HL-60 (cell line): Measurements from ENCODE around the gene PDE8B.

Experiments
- DNase-seq, 2 experiments: peaks; one replicate each; pipeline ENCODE4 v3.0.0-alpha.2; 2010 to 2020; ENCODE audit warnings: low read depth in 1 of 2, low spot score in 1 of 2
- H3K27ac ChIP-seq: fragments of 250-450 bp; sonication (Bioruptor Pico); replicated peaks from 2 replicates; pipeline ENCODE4 v1.5.1; 2020; ENCODE audit warnings: mild to moderate bottlenecking, moderate library complexity
- H3K27me3 ChIP-seq: fragments of 250-450 bp; sonication (Bioruptor Pico); 2 replicates; pipeline ENCODE4 v1.5.1; 2021; ENCODE audit warnings: mild to moderate bottlenecking, moderate library complexity; ENCODE audit not compliant: insufficient read depth, poor library complexity, severe bottlenecking
- H3K4me3 ChIP-seq: replicated peaks from 2 replicates; pipeline ENCODE4 v1.5.1; 2011; ENCODE audit warnings: mild to moderate bottlenecking, control low read depth, low read length; ENCODE audit not compliant: insufficient read depth
- GABPA ChIP-seq: IDR thresholded peaks from 2 replicates; pipeline ENCODE4 v1.6.1; 2012; ENCODE audit warnings: low read depth
- POLR2AphosphoS5 ChIP-seq: IDR thresholded peaks from 2 replicates; pipeline ENCODE4 v1.6.1; 2012; ENCODE audit warnings: low read depth
- SPI1 ChIP-seq: IDR thresholded peaks from 2 replicates; pipeline ENCODE4 v1.6.1; 2012; ENCODE audit warnings: low read depth, mild to moderate bottlenecking, borderline replicate concordance
- TF ChIP-seq, protein P1 (sequence below): IDR thresholded peaks from 2 replicates; pipeline ENCODE4 v1.6.1; 2012; ENCODE audit warnings: low read depth; ENCODE audit not compliant: insufficient replicate concordance
- TF ChIP-seq, protein P2 (sequence below): IDR thresholded peaks from one replicate; pipeline ENCODE4 v1.5.1; 2011; ENCODE audit warnings: low read length, control low read depth, inconsistent platforms; ENCODE audit not compliant: insufficient read depth

Gene PDE8B

DNA sequence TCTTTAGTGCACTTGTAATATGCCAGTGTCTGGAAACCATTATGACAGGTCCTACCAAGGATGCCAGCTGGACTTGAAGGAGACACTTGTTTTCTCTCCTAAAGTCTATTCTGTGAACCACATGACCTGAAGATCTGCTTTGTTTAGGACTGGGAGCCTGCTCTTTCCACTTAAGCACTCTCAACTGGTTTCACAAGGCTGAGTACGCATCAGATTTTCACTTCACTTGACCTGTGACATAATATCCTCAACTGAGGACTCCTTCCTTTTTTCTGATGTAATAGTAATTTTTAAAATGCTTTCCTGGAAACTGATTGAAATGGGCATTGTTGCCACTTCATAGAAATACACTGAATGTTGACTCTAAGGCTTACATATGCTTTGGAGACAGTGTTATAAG lies 52.2 kb downstream of the PDE8B start:
- TF ChIP-seq SPI1, result no peak
- no peak for TF ChIP-seq POLR2AphosphoS5
- TF ChIP-seq, protein P1, sequence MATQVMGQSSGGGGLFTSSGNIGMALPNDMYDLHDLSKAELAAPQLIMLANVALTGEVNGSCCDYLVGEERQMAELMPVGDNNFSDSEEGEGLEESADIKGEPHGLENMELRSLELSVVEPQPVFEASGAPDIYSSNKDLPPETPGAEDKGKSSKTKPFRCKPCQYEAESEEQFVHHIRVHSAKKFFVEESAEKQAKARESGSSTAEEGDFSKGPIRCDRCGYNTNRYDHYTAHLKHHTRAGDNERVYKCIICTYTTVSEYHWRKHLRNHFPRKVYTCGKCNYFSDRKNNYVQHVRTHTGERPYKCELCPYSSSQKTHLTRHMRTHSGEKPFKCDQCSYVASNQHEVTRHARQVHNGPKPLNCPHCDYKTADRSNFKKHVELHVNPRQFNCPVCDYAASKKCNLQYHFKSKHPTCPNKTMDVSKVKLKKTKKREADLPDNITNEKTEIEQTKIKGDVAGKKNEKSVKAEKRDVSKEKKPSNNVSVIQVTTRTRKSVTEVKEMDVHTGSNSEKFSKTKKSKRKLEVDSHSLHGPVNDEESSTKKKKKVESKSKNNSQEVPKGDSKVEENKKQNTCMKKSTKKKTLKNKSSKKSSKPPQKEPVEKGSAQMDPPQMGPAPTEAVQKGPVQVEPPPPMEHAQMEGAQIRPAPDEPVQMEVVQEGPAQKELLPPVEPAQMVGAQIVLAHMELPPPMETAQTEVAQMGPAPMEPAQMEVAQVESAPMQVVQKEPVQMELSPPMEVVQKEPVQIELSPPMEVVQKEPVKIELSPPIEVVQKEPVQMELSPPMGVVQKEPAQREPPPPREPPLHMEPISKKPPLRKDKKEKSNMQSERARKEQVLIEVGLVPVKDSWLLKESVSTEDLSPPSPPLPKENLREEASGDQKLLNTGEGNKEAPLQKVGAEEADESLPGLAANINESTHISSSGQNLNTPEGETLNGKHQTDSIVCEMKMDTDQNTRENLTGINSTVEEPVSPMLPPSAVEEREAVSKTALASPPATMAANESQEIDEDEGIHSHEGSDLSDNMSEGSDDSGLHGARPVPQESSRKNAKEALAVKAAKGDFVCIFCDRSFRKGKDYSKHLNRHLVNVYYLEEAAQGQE, result no peak
- TF ChIP-seq GABPA, result no peak
- TF ChIP-seq, protein P2, sequence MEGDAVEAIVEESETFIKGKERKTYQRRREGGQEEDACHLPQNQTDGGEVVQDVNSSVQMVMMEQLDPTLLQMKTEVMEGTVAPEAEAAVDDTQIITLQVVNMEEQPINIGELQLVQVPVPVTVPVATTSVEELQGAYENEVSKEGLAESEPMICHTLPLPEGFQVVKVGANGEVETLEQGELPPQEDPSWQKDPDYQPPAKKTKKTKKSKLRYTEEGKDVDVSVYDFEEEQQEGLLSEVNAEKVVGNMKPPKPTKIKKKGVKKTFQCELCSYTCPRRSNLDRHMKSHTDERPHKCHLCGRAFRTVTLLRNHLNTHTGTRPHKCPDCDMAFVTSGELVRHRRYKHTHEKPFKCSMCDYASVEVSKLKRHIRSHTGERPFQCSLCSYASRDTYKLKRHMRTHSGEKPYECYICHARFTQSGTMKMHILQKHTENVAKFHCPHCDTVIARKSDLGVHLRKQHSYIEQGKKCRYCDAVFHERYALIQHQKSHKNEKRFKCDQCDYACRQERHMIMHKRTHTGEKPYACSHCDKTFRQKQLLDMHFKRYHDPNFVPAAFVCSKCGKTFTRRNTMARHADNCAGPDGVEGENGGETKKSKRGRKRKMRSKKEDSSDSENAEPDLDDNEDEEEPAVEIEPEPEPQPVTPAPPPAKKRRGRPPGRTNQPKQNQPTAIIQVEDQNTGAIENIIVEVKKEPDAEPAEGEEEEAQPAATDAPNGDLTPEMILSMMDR, result no peak

DNA sequence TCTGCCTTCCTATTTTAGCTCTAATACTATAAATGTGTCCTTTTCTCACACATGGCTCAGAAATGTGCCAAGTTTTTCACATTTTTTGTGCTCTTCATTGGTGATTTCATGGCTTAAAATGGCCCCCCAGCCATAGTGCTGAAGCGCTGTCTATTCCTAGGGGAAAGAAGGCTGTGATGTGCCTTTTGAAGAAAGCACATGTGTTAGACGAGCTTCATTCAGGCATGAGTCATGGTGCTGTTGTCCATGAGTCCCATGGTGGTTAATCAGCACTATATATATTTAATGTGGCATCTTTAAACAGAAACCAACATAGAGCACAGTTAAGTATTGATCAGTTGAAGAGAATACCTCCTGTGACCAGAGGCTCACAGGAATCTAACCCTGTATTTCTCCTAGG lies 55.8 kb downstream of the PDE8B start:
- H3K27ac ChIP-seq, result no peak overlapping the region
- TF ChIP-seq, protein P2, result no peak
- TF ChIP-seq SPI1 (no peak), POLR2AphosphoS5 (no peak)
- H3K27me3 ChIP-seq, result no peaks in the 10 kb centered on the region
- no peak overlapping the region for H3K4me3 ChIP-seq
- DNase-seq, result no peak

More for the DNA sequence above, 52.2 kb downstream of the PDE8B start:
- no peak for DNase-seq
- Histone ChIP-seq H3K27ac (no peak overlapping the region), H3K4me3 (no peak overlapping the region), H3K27me3 (no peaks in the 10 kb centered on the region)

DNA sequence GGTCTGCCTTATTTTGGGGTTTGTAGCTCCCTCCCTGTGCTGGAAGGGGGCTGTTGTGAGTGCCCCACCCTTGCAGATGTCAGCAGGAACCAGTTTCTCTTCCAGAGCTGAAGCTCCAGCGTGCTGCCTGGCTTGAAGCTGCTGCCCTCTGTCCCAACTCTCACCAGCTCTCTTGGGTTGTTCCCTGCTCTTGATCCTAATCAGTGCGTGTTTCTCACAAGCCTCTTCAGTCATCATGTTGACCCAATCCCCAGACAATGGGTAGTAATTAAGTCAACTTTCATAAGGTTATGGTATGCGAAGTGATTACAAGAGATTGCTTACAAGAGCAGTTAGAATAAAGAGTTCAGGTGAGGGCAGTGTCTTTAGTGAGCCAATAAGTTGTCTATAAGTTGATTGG lies 57.0 kb downstream of the PDE8B start:
- TF ChIP-seq, protein P1, result no peak
- no peak for TF ChIP-seq SPI1
- TF ChIP-seq POLR2AphosphoS5, result no peak
- TF ChIP-seq GABPA, result no peak
- TF ChIP-seq, protein P2, result no peak
- Histone ChIP-seq H3K27me3 (no peaks in the 10 kb centered on the region), H3K27ac (no peak overlapping the region), H3K4me3 (no peak overlapping the region)
- no peak for DNase-seq

DNA sequence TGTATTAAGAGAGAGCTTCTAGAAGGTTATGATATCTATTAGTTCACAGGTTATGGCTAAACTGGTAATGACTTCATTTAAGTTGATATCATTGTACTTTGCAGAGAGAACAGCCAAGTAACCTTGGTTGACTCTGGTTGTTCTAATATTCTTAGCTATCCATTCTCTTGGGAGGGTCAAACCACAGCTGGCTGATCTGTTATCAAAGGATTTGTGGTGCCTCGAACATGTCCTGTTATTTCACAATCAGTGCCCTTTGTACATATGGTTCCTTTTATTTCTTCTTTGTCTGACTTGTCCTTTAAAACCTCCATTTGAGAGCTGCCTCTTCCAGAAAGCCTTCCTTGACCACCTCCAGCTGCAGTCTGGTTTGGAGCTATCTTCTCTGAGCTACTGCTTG lies 61.7 kb downstream of the PDE8B start:
- Histone ChIP-seq H3K27me3 (no peaks in the 10 kb centered on the region), H3K27ac (no peak overlapping the region), H3K4me3 (no peak overlapping the region)
- no peak for DNase-seq
- no peak for TF ChIP-seq SPI1
